ENCODE data around the gene NUP93.

DNA sequence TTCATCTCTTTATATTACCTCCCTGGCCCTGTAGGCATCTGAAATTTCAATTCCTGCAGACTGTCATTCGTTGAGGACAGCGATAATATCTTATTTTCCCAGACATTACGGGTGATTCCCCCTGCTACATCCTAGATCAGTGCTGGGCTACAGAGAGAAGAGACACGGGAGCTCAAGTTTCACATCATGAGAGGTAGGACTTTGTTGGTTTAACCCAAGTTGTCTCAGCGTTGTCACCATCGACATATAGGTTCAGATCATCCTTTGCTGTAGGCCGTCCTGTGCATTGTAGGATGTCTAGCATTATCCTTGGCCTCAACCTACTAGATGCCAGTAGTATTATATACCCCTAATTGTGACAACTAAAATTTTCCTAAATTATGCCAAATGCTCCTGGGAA lies 28.4 kb upstream of the NUP93 start:
- no peak for TF ChIP-seq ZNF785 (tag by site-specific recombination; IDR thresholded peaks at IDR 0.05)
- TF ChIP-seq ZNF747 (tag by site-specific recombination; IDR thresholded peaks at IDR 0.05) = no peak
- no peak for TF ChIP-seq YY1 (tag by site-specific recombination; IDR thresholded peaks at IDR 0.05)
- no peak for TF ChIP-seq ZNF530 (tag by site-specific recombination; IDR thresholded peaks at IDR 0.05; ENCODE audit: low read depth)
- no peak for TF ChIP-seq ZNF366 (tag by site-specific recombination; conservative IDR thresholded peaks at IDR 0.05)
- TF ChIP-seq, protein P1, sequence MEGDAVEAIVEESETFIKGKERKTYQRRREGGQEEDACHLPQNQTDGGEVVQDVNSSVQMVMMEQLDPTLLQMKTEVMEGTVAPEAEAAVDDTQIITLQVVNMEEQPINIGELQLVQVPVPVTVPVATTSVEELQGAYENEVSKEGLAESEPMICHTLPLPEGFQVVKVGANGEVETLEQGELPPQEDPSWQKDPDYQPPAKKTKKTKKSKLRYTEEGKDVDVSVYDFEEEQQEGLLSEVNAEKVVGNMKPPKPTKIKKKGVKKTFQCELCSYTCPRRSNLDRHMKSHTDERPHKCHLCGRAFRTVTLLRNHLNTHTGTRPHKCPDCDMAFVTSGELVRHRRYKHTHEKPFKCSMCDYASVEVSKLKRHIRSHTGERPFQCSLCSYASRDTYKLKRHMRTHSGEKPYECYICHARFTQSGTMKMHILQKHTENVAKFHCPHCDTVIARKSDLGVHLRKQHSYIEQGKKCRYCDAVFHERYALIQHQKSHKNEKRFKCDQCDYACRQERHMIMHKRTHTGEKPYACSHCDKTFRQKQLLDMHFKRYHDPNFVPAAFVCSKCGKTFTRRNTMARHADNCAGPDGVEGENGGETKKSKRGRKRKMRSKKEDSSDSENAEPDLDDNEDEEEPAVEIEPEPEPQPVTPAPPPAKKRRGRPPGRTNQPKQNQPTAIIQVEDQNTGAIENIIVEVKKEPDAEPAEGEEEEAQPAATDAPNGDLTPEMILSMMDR (tag by site-specific recombination; IDR thresholded peaks at IDR 0.05) = no peak
- TF ChIP-seq ZBTB7A (tag by site-specific recombination; IDR thresholded peaks at IDR 0.05; ENCODE audit: low read depth) = no peak
- no peak for TF ChIP-seq ZNF704 (tag by site-specific recombination; IDR thresholded peaks at IDR 0.05)
- TF ChIP-seq ZNF670 (tag by site-specific recombination; IDR thresholded peaks at IDR 0.05; ENCODE audit: low read depth) = no peak

All from HEK293 (cell line).